HG02798 (cell line): Measurements from ENCODE around the gene GRM4.

ENCODE experiments used
- ATAC-seq: cut with Tn5 transposase; IDR thresholded peaks from one replicate; pipeline ENCODE4 v1.9.1; 2021; ENCODE audit warnings: mild to moderate bottlenecking; ENCODE audit not compliant: unreplicated experiment, poor library complexity

GRM4 gene

DNA sequence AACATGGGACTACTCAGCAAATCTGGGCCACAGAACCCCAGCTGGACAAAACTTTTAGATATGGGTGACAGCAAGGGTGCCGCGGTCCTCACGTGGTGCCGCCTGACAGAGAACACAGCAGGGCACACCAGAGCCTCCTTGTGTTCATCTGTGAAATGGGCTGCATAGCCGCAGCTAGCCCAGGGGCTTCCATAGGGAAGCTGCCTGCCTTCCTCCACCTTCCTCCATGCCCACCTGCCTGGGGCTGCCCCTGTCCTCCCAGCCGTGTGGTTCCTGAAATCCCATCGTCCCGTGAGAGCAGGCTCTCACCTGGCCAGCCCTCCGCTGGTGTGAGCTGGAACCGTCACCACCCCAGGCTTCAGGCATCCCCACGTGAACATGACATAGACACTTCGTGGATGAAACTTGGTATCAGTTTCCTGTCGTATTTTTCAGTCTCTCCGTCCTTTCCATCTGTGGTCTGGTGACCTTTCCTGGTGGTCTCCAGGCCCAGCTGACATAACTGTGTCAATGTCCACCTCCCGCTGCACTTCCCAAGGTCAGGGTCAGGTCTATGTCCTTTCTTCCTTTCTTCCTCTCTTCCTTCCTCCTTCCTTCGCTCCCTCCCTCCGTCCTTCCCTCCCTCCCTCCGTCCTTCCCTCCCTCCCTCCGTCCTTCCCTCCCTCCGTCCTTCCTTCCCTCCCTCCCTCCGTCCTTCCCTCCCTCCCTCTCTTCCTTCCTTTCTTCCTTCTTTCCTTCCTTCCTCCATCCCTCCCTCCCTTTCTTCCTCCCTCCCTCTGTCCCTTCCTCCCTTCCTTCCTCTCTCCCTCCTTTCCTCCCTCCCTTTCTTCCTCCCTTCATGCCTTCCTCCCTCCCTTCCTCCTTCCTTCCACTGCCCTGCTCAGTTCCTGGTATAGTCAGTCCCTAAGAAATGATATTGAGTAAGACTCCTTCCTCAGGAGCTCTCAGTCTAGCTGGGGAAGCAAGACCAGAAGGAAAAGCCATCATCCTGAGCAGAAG, 78.8 kb downstream of the GRM4 start:
- no peak for ATAC-seq

DNA sequence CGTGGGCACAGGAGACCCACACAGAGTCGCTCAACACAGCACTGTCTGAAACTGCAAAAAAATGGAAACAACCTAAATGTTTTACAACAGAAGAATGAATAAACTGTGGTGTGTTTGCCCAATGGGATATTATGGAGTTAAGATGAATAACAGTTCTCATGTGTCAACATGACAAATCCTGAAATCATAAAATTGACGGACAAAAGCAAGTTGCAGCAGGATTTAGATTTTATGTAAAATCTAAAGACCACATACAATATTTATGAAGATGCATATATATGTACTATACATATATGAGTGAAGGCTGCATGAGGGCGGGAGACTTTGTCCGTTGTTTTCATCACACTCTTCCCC, 79.7 kb downstream of the GRM4 start:
- ATAC-seq = no peak

- ATAC-seq = no peak
Measured at GRCh38 chr6:34065466-34066217, 80.2 kb downstream of the GRM4 start.

DNA sequence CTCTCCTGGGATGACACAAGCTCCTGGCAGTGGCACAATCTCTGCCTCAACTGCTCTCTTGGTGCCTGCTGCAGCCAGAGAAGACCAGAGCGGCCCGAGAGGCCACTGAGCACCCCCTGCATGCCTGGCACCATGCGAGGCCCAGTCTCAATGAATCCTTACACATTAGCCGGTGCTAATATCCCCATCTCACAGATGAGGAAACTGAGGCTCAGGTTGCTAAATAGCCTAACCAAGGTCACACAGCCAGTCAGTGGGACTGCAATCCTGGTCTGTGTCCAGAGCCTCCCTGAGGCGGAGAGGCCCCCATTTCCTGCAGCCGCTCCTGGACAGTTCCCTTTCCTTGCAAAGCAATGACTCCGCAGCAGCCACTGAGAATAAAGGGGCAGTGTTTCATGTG, 81.2 kb downstream of the GRM4 start:
- ATAC-seq = no peak

DNA sequence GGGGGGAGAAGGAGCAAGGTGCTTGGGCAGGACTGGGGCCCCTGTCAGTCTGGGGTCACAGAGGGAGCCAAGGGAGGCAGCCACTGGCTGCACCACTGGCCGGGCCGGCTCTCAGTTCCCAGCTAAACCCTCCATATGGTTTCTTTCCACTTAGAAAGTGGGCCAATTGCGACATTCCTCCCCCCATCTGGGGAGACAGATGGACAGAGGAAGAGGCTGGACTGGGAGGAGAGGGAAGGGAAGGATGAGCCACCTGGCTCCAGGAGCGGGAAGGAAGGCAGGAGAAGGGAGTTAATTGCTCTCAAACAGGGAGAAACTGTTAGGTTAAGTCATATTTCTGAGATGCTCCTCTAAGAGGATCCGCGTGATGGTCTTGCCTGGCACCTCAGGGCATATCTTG, 82.2 kb downstream of the GRM4 start:
- no peak for ATAC-seq

DNA sequence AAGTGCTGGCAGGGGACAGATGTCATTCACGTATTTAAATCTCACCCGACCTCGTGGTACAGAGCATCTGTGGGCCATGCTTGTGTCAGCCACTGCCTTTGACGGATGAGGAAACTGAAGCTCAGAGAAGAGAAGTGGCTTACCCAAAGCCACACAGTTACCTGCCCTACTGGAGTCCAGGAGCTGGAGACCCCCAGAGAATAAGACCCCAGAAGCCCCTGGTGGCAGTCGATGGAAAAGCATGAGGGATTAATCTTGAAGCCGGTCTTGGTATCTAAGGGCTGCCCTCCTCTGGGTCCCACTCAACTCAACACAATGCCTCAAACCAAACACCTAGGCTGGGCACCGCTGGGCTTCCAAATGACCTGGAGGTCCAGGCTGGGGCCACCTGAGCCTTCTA, 83.1 kb downstream of the GRM4 start:
- ATAC-seq = no peak

DNA sequence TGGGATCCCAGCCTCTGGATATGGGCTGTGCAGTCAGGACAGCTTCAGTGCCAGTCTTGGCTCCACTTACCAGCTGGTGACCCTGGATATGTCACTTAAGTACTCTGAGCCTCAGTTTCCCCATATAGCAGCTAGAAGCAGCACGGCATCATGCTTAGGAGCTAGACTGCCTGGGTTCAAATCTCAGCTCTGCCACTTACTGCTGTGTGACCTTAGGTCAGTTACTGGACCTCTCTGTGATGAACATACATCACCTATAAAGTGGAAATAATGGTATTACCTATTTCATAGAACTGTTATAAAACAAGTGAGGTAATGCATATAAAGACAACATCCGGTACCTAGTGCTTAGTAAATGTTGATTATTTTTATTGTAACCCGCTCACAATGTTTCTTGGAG, 83.7 kb downstream of the GRM4 start:
- ATAC-seq = no peak

GRCh38 chr6:34061348-34061747, 84.5 kb downstream of the GRM4 start:
- ATAC-seq = no peak

DNA sequence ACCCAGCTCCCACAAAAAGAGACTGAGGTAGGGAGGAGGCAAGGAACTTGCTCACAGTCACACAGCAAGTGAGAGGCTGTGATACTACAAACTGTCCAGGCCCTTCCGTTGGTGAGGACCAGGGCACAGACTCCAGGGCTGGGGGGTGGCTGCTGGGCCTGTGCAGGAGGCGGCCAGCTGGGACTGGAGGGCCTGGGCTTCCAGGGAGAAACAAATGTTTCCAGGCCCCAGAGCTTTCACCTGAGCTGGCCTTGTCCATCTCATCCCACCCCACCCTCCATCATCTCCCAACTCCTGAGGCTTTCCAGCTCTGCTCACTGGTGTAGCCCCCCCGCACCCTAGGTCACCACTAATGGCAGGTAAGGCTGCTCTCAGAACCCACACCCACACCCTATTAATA, 86.0 kb downstream of the GRM4 start:
- no peak for ATAC-seq

DNA sequence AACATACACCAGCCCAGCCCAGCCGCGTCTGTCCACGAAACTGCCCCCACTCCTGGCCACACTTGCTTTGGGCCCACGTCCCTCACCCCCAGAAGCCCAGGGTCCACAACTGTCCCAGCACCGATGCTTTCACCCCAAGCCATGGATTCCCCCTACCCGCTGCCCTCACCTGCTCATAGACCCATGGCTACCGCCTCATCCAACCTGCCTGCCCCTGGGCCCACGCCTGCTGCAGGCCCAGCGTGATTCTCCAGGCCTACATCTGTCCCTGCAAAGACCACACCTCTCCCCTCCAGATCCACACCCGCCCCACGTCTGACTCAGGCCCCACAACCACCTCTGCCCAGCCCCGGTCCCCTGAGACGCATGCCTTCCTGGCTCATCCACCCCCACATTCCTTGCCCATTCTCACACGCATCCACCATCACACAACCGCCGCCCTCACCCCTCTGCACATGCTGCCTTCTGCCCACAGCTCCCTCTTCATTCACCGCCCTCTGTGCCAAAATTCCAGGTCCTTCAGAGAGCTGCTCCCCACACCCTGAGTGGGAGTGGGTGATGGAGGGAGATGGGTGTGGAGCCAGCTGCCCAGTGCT, 86.7 kb downstream of the GRM4 start:
- no peak for ATAC-seq

GRCh38 chr6:34057790-34058189, 88.1 kb downstream of the GRM4 start:
- no peak for ATAC-seq

DNA sequence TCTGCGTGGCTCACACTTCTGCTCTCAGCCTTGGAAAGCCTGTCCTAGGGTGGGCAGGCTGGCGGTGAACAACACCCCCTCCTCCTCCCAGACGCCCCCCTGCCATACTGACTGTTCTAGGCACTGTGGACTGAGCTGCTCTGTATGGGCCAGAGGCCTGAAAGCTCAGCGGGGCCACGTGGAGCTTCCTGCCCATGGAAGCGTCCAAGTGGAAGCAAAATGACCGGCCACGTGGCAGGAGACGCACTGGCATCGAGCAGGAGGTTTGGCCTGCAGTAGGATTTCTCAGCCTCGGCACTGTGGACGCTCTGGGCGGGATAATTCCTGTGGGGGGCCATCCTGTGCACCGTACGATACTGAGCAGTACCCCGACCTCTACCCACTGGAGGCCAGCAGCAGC, 88.7 kb downstream of the GRM4 start:
- ATAC-seq = no peak

DNA sequence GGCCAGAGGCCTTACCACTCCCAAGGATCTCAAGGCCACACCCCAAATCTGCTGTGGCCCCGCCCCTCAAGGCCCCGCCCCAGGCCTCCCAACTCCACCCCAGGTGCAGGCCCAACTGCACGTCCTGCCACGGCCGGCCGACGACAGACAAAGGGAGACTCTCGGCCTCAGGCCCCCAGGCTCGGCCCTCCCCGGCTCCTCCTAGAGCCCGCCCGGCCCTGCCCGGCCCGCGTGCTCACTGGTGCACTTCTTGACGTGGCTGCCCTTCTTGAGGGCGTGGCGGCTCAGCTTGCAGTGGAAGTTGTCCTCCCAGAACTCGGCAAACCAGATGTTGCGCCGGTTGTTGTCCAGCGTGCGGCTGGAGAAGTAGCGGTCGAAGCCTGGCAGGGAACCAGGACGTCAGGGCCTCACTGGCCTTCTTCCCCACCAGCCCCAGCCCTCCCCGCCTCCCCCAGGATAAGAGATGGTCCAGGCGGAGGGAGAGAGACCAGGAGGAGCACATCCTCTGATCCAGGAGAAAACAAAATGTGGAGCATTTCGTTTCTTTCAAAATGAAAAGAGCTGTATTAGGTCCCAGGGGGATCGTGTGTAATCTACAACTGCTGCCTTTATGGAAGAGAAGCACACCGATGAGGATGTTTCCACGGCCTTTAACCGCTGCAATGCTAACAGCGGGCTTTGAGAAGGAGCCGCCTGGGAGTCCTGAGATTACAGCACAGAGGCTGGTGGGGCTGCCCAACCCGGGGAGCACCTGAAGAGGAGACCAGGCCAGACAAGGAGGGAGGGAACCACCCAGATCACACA, 89.4 kb downstream of the GRM4 start:
- ATAC-seq = no peak

- ATAC-seq = no peak
Measured at GRCh38 chr6:34055223-34055933, 90.5 kb downstream of the GRM4 start.

DNA sequence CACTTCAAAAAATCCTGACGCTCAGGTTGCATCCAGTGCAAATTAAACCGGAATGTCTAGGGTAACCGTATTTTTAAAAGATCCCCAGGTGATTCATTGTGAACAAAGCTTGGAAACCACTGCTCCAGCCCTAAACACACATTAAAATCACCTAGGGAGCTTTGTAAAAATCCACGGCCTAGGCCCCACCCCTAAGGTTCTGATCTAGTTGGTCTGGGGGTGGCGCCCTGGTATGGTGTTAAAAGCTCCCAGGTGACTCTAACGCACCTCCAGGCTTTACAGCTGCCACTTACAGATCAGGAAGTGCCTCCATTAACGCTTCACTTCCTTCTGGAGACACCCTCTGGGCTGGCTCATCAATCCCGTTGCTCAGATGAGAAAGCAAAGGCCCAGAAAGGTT, 92.2 kb downstream of the GRM4 start:
- no peak for ATAC-seq

- no peak for ATAC-seq
Measured at GRCh38 chr6:34052918-34053608, 92.8 kb downstream of the GRM4 start.

- no peak for ATAC-seq
Measured at GRCh38 chr6:34052071-34052825, 93.6 kb downstream of the GRM4 start.

DNA sequence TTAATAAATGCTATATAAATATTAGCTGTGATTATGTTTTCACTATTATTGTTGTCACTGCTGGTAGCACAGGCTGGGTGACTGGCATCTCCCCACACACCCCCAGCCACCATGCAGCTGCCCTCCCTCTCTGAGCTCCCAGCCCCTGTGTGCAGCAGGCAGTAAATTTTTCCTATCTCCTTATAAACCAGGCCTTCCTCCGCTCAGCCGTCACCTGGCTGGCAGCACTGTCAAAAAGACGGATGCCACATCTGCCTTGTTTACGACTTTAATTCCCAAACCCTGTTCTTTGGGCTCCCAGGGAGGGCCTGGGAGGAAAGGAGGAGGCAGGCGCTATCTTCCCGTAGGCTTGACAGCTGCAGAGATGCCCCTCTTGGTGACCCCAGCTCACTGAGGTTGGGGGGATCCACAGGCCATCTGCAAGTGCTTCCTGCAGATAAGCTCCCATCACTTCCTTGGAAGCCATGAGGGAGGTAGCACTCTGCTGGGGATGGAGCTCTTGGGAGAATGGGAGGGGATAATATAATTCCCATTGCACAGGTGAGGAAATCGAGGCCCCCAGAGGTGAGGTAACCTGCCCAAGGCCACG, 94.5 kb downstream of the GRM4 start:
- no peak for ATAC-seq
